ENCODE data around the gene SORCS2. TPM values are rescaled to one million over a fixed set of nuclear protein-coding genes. Genes with fewer than 3 reads are reported as not detected.

SORCS2 gene
- total RNA-seq, 1 donor from 2014 or later: 13.8 TPM

DNA sequence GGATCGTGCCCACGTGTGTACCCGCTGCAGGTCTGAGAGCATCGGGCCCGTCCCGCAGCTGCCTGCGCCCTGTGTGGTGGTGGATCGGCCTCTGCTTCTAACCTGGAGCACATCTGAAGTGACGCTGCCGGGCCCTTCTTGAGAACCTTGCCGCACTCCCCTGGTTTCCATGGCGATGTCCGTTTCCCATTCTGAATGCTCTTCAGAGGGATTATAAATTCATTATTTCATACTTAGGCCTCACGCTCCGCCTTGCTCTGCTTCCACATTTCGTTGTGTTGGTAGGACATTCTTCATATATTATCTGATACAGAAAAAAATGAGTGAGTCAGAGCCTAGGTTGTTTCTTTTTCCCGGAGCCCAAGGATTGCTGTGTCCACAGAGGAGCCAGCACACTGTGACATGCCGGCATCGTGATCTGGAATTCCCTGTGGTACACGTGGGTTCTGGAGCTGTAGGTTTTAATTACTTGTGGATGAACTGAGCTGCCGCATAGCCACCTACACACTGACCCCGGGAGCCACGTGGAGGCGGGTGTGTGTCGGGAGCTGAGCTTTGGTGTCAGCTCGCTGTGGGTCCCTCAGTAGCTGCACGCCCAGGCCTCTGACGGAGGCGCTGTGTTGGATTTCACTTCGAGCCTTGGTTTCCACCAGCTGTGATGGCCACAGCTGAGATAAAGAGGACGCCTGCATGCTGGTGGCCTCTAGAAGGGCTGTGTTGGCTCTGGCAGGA lies 179.0 kb downstream of the SORCS2 start:
- Histone ChIP-seq H3K9ac (ENCODE audit: low read length) (peak overlapping the region; percentile 50), H3K36me3 (ENCODE audit: insufficient read depth, low read length) (no peaks in the 10 kb centered on the region), H3K4me2 (ENCODE audit: low read length) (peak overlapping the region; percentile 55), H3K27ac (ENCODE audit: low read depth, low read length) (peak overlapping the region; percentile 65), H3K4me3 (ENCODE audit: insufficient read depth, low read depth, low read length) (no peak overlapping the region), H3K27me3 (ENCODE audit: insufficient read depth, low read length) (peaks cover 12% of the 10 kb centered on the region), H2AFZ (ENCODE audit: low read depth, low read length) (peak overlapping the region; percentile 44), H3K4me1 (ENCODE audit: insufficient read depth, low read length) (peaks cover 17% of the 10 kb centered on the region), H3K79me2 (ENCODE audit: insufficient read depth, low read length) (no peaks in the 10 kb centered on the region), H4K20me1 (ENCODE audit: insufficient read depth, low read length) (peaks cover 38% of the 10 kb centered on the region), H3K9me3 (ENCODE audit: insufficient read depth, low read depth, low read length) (no peaks in the 10 kb centered on the region)
- Mint-ChIP-seq H3K4me3 (ENCODE audit: unreplicated experiment) (peak overlapping the region; percentile 27), H3K27ac (ENCODE audit: unreplicated experiment) (peak overlapping the region; percentile 62), H3K9me3 (ENCODE audit: unreplicated experiment) (no peaks in the 10 kb centered on the region), H3K4me1 (ENCODE audit: low read depth, unreplicated experiment) (peaks cover 16% of the 10 kb centered on the region), H3K27me3 (ENCODE audit: low read depth, unreplicated experiment) (peaks cover 29% of the 10 kb centered on the region), H3K36me3 (ENCODE audit: low read depth, unreplicated experiment) (peaks cover 6% of the 10 kb centered on the region)
- TF ChIP-seq, protein P1, sequence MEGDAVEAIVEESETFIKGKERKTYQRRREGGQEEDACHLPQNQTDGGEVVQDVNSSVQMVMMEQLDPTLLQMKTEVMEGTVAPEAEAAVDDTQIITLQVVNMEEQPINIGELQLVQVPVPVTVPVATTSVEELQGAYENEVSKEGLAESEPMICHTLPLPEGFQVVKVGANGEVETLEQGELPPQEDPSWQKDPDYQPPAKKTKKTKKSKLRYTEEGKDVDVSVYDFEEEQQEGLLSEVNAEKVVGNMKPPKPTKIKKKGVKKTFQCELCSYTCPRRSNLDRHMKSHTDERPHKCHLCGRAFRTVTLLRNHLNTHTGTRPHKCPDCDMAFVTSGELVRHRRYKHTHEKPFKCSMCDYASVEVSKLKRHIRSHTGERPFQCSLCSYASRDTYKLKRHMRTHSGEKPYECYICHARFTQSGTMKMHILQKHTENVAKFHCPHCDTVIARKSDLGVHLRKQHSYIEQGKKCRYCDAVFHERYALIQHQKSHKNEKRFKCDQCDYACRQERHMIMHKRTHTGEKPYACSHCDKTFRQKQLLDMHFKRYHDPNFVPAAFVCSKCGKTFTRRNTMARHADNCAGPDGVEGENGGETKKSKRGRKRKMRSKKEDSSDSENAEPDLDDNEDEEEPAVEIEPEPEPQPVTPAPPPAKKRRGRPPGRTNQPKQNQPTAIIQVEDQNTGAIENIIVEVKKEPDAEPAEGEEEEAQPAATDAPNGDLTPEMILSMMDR (IDR thresholded peaks at IDR 0.05; ENCODE audit: insufficient read depth, low read depth, low read length): no peak
- TF ChIP-seq EZH2 (IDR thresholded peaks at IDR 0.05; ENCODE audit: insufficient read depth, low read length): no peak
- FAIRE-seq (no peak), DNase-seq (ENCODE audit: low read depth) (peak; percentile 96)

DNA sequence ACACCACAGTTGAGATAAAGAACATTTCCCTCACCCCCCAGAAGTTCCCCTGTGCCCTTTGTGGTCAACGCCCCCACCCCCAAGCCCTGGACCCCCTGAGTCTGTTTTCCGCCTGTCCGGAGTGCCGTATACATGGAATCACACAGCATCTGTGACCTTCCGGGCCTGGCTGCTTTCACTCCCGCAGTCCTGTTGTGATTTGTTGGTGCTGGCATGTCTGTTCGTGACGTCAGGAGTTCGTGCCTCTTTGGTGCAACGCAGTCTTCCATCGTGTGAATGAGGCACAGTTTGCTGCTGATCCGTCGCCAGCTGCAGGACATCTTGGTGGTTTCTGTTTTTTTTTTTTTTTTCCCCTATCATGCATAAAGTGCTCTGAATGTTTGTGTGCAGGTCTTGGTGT lies 180.3 kb downstream of the SORCS2 start:
- Histone ChIP-seq H3K27ac (ENCODE audit: low read depth, low read length) (no peak overlapping the region), H4K20me1 (ENCODE audit: insufficient read depth, low read length) (peaks cover 36% of the 10 kb centered on the region), H3K4me3 (ENCODE audit: insufficient read depth, low read depth, low read length) (no peak overlapping the region), H3K4me2 (ENCODE audit: low read length) (no peak overlapping the region), H3K4me1 (ENCODE audit: insufficient read depth, low read length) (peaks cover 17% of the 10 kb centered on the region), H3K27me3 (ENCODE audit: insufficient read depth, low read length) (peaks cover 5% of the 10 kb centered on the region), H3K9me3 (ENCODE audit: insufficient read depth, low read depth, low read length) (no peaks in the 10 kb centered on the region), H3K9ac (ENCODE audit: low read length) (no peak overlapping the region), H3K36me3 (ENCODE audit: insufficient read depth, low read length) (no peaks in the 10 kb centered on the region), H2AFZ (ENCODE audit: low read depth, low read length) (no peak overlapping the region), H3K79me2 (ENCODE audit: insufficient read depth, low read length) (no peaks in the 10 kb centered on the region)
- no peaks in the 10 kb centered on the region for H3K9me3 Mint-ChIP-seq (ENCODE audit: unreplicated experiment)
- TF ChIP-seq, protein P1 (IDR thresholded peaks at IDR 0.05; ENCODE audit: insufficient read depth, low read depth, low read length): no peak
- no peak for TF ChIP-seq EZH2 (IDR thresholded peaks at IDR 0.05; ENCODE audit: insufficient read depth, low read length)
- H3K36me3 Mint-ChIP-seq (ENCODE audit: low read depth, unreplicated experiment): peaks cover 6% of the 10 kb centered on the region
- no peak overlapping the region for H3K4me3 Mint-ChIP-seq (ENCODE audit: unreplicated experiment)
- H3K27ac Mint-ChIP-seq (ENCODE audit: unreplicated experiment): no peak overlapping the region
- peaks cover 20% of the 10 kb centered on the region for H3K27me3 Mint-ChIP-seq (ENCODE audit: low read depth, unreplicated experiment)
- H3K4me1 Mint-ChIP-seq (ENCODE audit: low read depth, unreplicated experiment): peaks cover 16% of the 10 kb centered on the region
- FAIRE-seq (no peak), DNase-seq (ENCODE audit: low read depth) (peak; percentile 48)

DNA sequence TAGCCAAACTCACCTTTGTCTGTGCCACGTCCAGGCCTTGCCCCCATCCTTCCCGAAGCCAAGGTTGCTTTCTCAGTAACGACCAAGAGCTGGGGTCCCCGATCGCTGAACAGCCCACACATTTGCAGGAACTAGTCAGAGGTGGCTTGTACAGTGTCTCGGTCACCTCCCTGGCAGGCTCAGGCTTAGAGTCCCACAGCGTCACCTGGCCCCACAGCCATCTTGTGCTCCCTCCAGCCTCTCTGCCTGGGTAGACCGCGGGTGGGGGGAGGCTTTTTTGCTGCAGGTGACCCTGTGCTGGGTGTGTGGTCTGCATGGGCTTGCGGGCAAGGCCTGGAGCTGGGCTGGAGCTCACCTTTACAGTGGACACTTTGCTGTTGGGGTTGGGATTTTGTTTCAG lies 182.2 kb downstream of the SORCS2 start:
- H3K4me3 ChIP-seq (ENCODE audit: insufficient read depth, low read depth, low read length): no peak overlapping the region
- no peak overlapping the region for H2AFZ ChIP-seq (ENCODE audit: low read depth, low read length)
- H3K4me3 Mint-ChIP-seq (ENCODE audit: unreplicated experiment): no peak overlapping the region
- peaks cover 9% of the 10 kb centered on the region for H3K36me3 Mint-ChIP-seq (ENCODE audit: low read depth, unreplicated experiment)
- no peak overlapping the region for H3K4me2 ChIP-seq (ENCODE audit: low read length)
- no peak overlapping the region for H3K27ac ChIP-seq (ENCODE audit: low read depth, low read length)
- H3K36me3 ChIP-seq (ENCODE audit: insufficient read depth, low read length): no peaks in the 10 kb centered on the region
- TF ChIP-seq EZH2 (IDR thresholded peaks at IDR 0.05; ENCODE audit: insufficient read depth, low read length): no peak
- TF ChIP-seq, protein P1 (IDR thresholded peaks at IDR 0.05; ENCODE audit: insufficient read depth, low read depth, low read length): no peak
- H3K27me3 Mint-ChIP-seq (ENCODE audit: low read depth, unreplicated experiment): peaks cover 20% of the 10 kb centered on the region
- H3K9me3 Mint-ChIP-seq (ENCODE audit: unreplicated experiment): peaks cover 5% of the 10 kb centered on the region
- no peaks in the 10 kb centered on the region for H3K9me3 ChIP-seq (ENCODE audit: insufficient read depth, low read depth, low read length)
- peaks cover 16% of the 10 kb centered on the region for H3K4me1 Mint-ChIP-seq (ENCODE audit: low read depth, unreplicated experiment)
- DNase-seq (ENCODE audit: low read depth): no peak
- H3K79me2 ChIP-seq (ENCODE audit: insufficient read depth, low read length): no peaks in the 10 kb centered on the region
- peaks cover 38% of the 10 kb centered on the region for H4K20me1 ChIP-seq (ENCODE audit: insufficient read depth, low read length)
- H3K4me1 ChIP-seq (ENCODE audit: insufficient read depth, low read length): peaks cover 14% of the 10 kb centered on the region
- FAIRE-seq: no peak
- H3K27me3 ChIP-seq (ENCODE audit: insufficient read depth, low read length): peaks cover 7% of the 10 kb centered on the region
- no peak overlapping the region for H3K9ac ChIP-seq (ENCODE audit: low read length)
- H3K27ac Mint-ChIP-seq (ENCODE audit: unreplicated experiment): no peak overlapping the region

All from astrocyte (in vitro differentiated cells and primary cell).